ENCODE data around the gene FLII.

DNA sequence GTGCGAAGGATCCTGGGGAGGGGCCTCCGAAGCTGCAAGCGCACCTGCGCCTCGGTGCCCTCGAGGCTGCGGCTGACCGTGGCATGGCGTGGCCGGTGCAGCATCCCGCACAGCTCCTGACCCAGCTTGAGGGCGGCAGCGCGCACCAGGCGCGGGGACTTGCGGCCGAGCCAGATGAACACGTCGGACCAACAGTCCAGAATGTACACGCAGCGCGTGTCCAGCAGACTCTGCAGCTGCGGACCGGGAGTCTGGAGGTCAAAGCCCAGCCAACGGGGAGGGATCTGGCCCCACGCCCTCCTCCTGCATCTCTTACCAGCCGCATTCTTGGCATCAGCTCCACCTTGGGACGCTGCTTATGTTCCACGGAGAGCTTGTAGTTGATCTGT is 10.9 kb downstream of the FLII start:
- TF ChIP-seq, protein P1, sequence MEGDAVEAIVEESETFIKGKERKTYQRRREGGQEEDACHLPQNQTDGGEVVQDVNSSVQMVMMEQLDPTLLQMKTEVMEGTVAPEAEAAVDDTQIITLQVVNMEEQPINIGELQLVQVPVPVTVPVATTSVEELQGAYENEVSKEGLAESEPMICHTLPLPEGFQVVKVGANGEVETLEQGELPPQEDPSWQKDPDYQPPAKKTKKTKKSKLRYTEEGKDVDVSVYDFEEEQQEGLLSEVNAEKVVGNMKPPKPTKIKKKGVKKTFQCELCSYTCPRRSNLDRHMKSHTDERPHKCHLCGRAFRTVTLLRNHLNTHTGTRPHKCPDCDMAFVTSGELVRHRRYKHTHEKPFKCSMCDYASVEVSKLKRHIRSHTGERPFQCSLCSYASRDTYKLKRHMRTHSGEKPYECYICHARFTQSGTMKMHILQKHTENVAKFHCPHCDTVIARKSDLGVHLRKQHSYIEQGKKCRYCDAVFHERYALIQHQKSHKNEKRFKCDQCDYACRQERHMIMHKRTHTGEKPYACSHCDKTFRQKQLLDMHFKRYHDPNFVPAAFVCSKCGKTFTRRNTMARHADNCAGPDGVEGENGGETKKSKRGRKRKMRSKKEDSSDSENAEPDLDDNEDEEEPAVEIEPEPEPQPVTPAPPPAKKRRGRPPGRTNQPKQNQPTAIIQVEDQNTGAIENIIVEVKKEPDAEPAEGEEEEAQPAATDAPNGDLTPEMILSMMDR (conservative IDR thresholded peaks at IDR 0.05 in 1 of 2, IDR thresholded peaks at IDR 0.05 in 1 of 2; ENCODE audit: low read depth in 1 of 2, low read length in 2 of 2): no peak
- no peak for TF ChIP-seq EZH2 (IDR thresholded peaks at IDR 0.05; ENCODE audit: low read length, missing control alignments)

All from fibroblast of lung (primary cell).